Urinary bladder (tissue), 4 donors: ENCODE results near the gene DUSP11. TPM values are rescaled to one million over a fixed set of nuclear protein-coding genes. Genes with fewer than 3 reads are reported as not detected.

Experiments
- DNase-seq: peaks from one replicate; pipeline ENCODE4 v3.0.0-alpha.2; 2015; ENCODE audit errors: extremely low spot score
- H3K27ac ChIP-seq: one replicate; pipeline ENCODE4 v1.5.1; 2013; ENCODE audit warnings: low read depth, mild to moderate bottlenecking, moderate library complexity
- H3K36me3 ChIP-seq: one replicate; pipeline ENCODE4 v1.6.1; 2013; ENCODE audit warnings: mild to moderate bottlenecking, moderate library complexity; ENCODE audit not compliant: insufficient read depth
- H3K4me1 ChIP-seq: one replicate; pipeline ENCODE4 v1.6.1; 2013; ENCODE audit warnings: mild to moderate bottlenecking, moderate library complexity; ENCODE audit not compliant: insufficient read depth
- H3K4me3 ChIP-seq: one replicate; pipeline ENCODE4 v1.5.1; 2013; ENCODE audit warnings: low read depth, low read length
- WGBS: extraction: QIAGEN DNeasy Blood & Tissue Kit; methylation state at CpG from one replicate; pipeline ENCODE4 v1.1.7; 2013; 5-methylcytosine and 5-hydroxymethylcytosine counted together
- polyA plus RNA-seq: library from polyadenylated mRNA; stranded (reverse); fragments of 200-250 nt; gene quantifications from one replicate; pipeline ENCODE4 v1.2.3, GENCODE V29; 2013
- total RNA-seq: library from RNA; depleted of rRNA; stranded (reverse); fragments of >200 nt; gene quantifications from one replicate; pipeline ENCODE4 v1.2.3, GENCODE V29; 2014
- donor health status: healthy with polysubstance abuse.
- donor health status: healthy.

DUSP11 gene
- total RNA-seq (47.6 TPM), polyA plus RNA-seq (18.0 TPM)

- peak within 1 kb of the TSS; percentile 81 for H3K27ac ChIP-seq
- WGBS: under 1% methylated on average over 40 of the region's 40 CpGs
- H3K36me3 ChIP-seq: no peaks in the 10 kb centered on the region
- DNase-seq: peak; percentile 90
- H3K4me3 ChIP-seq: peak within 1 kb of the TSS; percentile 65
- peaks cover 2% of the 10 kb centered on the region for H3K4me1 ChIP-seq
Observed at GRCh38 chr2:73779467-73780236, at the start of gene DUSP11. Gene DUSP11 (minus strand): TSS chr2:73780103. CDS start chr2:73779974, 129 bp downstream.

- DNase-seq: peak; percentile 97
- peak within 1 kb of the TSS; percentile 78 for H3K4me3 ChIP-seq
- peaks cover 2% of the 10 kb centered on the region for H3K4me1 ChIP-seq
- under 1% methylated on average over 48 of the region's 48 CpGs for WGBS
- no peaks in the 10 kb centered on the region for H3K36me3 ChIP-seq
- H3K27ac ChIP-seq: peak within 1 kb of the TSS; percentile 88
Observed at GRCh38 chr2:73828818-73829570, 49.1 kb upstream of the DUSP11 start, which contains the start of gene STAMBP. Gene STAMBP (plus strand): TSS chr2:73828961. CDS start chr2:73830857, 1,896 bp downstream.

- Histone ChIP-seq H3K4me1 (peaks cover 2% of the 10 kb centered on the region), H3K4me3 (peak overlapping the region; percentile 78), H3K36me3 (no peaks in the 10 kb centered on the region), H3K27ac (peak overlapping the region; percentile 6)
- DNase-seq: no peak
- WGBS: 57% methylated on average over 4 of the region's 4 CpGs
Observed at GRCh38 chr2:73828389-73828817, 48.5 kb upstream of the DUSP11 start.

- 70% methylated on average over 9 of the region's 9 CpGs for WGBS
- Histone ChIP-seq H3K36me3 (no peaks in the 10 kb centered on the region), H3K27ac (no peak overlapping the region), H3K4me1 (peaks cover 2% of the 10 kb centered on the region), H3K4me3 (no peak overlapping the region)
- no peak for DNase-seq
Observed at GRCh38 chr2:73827660-73828388, 47.9 kb upstream of the DUSP11 start.

- Histone ChIP-seq H3K27ac (no peak overlapping the region), H3K4me1 (peaks cover 2% of the 10 kb centered on the region), H3K36me3 (no peaks in the 10 kb centered on the region), H3K4me3 (no peak overlapping the region)
- DNase-seq: no peak
- 19% methylated on average over 2 of the region's 2 CpGs for WGBS
Observed at GRCh38 chr2:73827018-73827417, 47.1 kb upstream of the DUSP11 start.

GRCh38 chr2:73825408-73825807 is 45.5 kb upstream of the DUSP11 start:
- Histone ChIP-seq H3K4me3 (no peak overlapping the region), H3K4me1 (peaks cover 2% of the 10 kb centered on the region), H3K27ac (no peak overlapping the region), H3K36me3 (no peaks in the 10 kb centered on the region)
- no peak for DNase-seq
- WGBS: 60% methylated on average over 4 of the region's 4 CpGs

GRCh38 chr2:73823916-73824523 is 44.1 kb upstream of the DUSP11 start:
- WGBS: 8% methylated on average over 3 of the region's 3 CpGs
- no peaks in the 10 kb centered on the region for H3K36me3 ChIP-seq

GRCh38 chr2:73823416-73823815 is 43.5 kb upstream of the DUSP11 start:
- H3K27ac ChIP-seq: no peak overlapping the region
- 42% methylated on average over 2 of the region's 2 CpGs for WGBS
- H3K4me3 ChIP-seq: no peak overlapping the region
- H3K36me3 ChIP-seq: no peaks in the 10 kb centered on the region
- no peak for DNase-seq
- no peaks in the 10 kb centered on the region for H3K4me1 ChIP-seq

More at GRCh38 chr2:73823916-73824523, 44.1 kb upstream of the DUSP11 start:
- Histone ChIP-seq H3K4me1 (no peaks in the 10 kb centered on the region), H3K27ac (no peak overlapping the region), H3K4me3 (no peak overlapping the region)
- peak; percentile 25 for DNase-seq

GRCh38 chr2:73822991-73823390 is 43.1 kb upstream of the DUSP11 start:
- WGBS: 60% methylated on average over 2 of the region's 2 CpGs
- no peak overlapping the region for H3K4me3 ChIP-seq
- no peak for DNase-seq
- H3K4me1 ChIP-seq: no peaks in the 10 kb centered on the region
- H3K27ac ChIP-seq: no peak overlapping the region
- H3K36me3 ChIP-seq: no peaks in the 10 kb centered on the region

GRCh38 chr2:73822276-73822675 is 42.4 kb upstream of the DUSP11 start:
- WGBS: 56% methylated on average over 1 of the region's 1 CpG
- no peaks in the 10 kb centered on the region for H3K4me1 ChIP-seq
- no peaks in the 10 kb centered on the region for H3K36me3 ChIP-seq
- no peak overlapping the region for H3K27ac ChIP-seq
- DNase-seq: no peak
- H3K4me3 ChIP-seq: no peak overlapping the region

GRCh38 chr2:73821669-73822068 is 41.8 kb upstream of the DUSP11 start:
- WGBS: 60% methylated on average over 2 of the region's 2 CpGs
- Histone ChIP-seq H3K4me3 (no peak overlapping the region), H3K27ac (no peak overlapping the region), H3K36me3 (no peaks in the 10 kb centered on the region), H3K4me1 (no peaks in the 10 kb centered on the region)
- no peak for DNase-seq

GRCh38 chr2:73821227-73821626 is 41.3 kb upstream of the DUSP11 start:
- no peaks in the 10 kb centered on the region for H3K4me1 ChIP-seq
- no peak for DNase-seq
- H3K36me3 ChIP-seq: no peaks in the 10 kb centered on the region
- H3K27ac ChIP-seq: no peak overlapping the region
- 18% methylated on average over 2 of the region's 2 CpGs for WGBS
- no peak overlapping the region for H3K4me3 ChIP-seq

- Histone ChIP-seq H3K4me1 (no peaks in the 10 kb centered on the region), H3K4me3 (no peak overlapping the region), H3K36me3 (no peaks in the 10 kb centered on the region), H3K27ac (no peak overlapping the region)
- 83% methylated on average over 18 of the region's 18 CpGs for WGBS
- DNase-seq: no peak
Observed at GRCh38 chr2:73818296-73818695, 38.4 kb upstream of the DUSP11 start.
